Effector memory CD8-positive, alpha-beta T cell (primary cell): ENCODE data around the gene INO80B.
"Not testable (repeated sequence)": the region's sequence is repeated elsewhere in the genome, so short reads cannot be mapped to it uniquely, and the experiment has no call there.

Source experiments
- ATAC-seq: fragments of 150-1000 bp; cut with Tn5 transposase; replicated peaks from 2 replicates; pipeline ENCODE4 v1.10.0; 2021; ENCODE audit warnings: mild to moderate bottlenecking, moderate library complexity
- DNase-seq, 3 experiments: peaks; one replicate each; pipeline ENCODE4 v3.0.0; 2021
- H3K27ac Mint-ChIP-seq, 2 donors: one replicate each; pipeline ENCODE4 v1.8.0; 2022; ENCODE audit warnings: mild to moderate bottlenecking in 2 of 2, mixed read lengths in 2 of 2, moderate library complexity in 2 of 2
- H3K27me3 Mint-ChIP-seq, 2 donors: one replicate each; pipeline ENCODE4 v1.8.0; 2022; ENCODE audit warnings: mixed read lengths in 2 of 2
- H3K36me3 Mint-ChIP-seq: one replicate; pipeline ENCODE4 v1.8.0; 2022; ENCODE audit warnings: mild to moderate bottlenecking, moderate library complexity, mixed read lengths; ENCODE audit not compliant: insufficient read depth
- H3K4me1 Mint-ChIP-seq, 2 donors: one replicate each; pipeline ENCODE4 v1.8.0; 2022; ENCODE audit warnings: low read depth in 2 of 2, mixed read lengths in 2 of 2
- H3K4me3 Mint-ChIP-seq, 2 donors: one replicate each; pipeline ENCODE4 v1.8.0; 2022; ENCODE audit warnings: mild to moderate bottlenecking in 2 of 2, mixed read lengths in 2 of 2, moderate library complexity in 2 of 2
- H3K9me3 Mint-ChIP-seq, 2 donors: one replicate each; pipeline ENCODE4 v1.8.0; 2022; ENCODE audit warnings: mixed read lengths in 2 of 2

Gene INO80B

GRCh38 chr2:74420006-74420405, 34.9 kb upstream of the INO80B start:
- peaks cover 21 to 25% of the 10 kb centered on the region in 2 donors for H3K4me1 Mint-ChIP-seq
- no peaks in the 10 kb centered on the region for H3K9me3 Mint-ChIP-seq
- peak overlapping the region; percentile 95 to 98 for H3K27ac Mint-ChIP-seq
- no peak for DNase-seq
- ATAC-seq, result no peak
- no peaks in the 10 kb centered on the region for H3K27me3 Mint-ChIP-seq
- peaks cover 21% of the 10 kb centered on the region for H3K36me3 Mint-ChIP-seq
- H3K4me3 Mint-ChIP-seq, result peak overlapping the region in 1 of 2 donors; percentile 0

DNA sequence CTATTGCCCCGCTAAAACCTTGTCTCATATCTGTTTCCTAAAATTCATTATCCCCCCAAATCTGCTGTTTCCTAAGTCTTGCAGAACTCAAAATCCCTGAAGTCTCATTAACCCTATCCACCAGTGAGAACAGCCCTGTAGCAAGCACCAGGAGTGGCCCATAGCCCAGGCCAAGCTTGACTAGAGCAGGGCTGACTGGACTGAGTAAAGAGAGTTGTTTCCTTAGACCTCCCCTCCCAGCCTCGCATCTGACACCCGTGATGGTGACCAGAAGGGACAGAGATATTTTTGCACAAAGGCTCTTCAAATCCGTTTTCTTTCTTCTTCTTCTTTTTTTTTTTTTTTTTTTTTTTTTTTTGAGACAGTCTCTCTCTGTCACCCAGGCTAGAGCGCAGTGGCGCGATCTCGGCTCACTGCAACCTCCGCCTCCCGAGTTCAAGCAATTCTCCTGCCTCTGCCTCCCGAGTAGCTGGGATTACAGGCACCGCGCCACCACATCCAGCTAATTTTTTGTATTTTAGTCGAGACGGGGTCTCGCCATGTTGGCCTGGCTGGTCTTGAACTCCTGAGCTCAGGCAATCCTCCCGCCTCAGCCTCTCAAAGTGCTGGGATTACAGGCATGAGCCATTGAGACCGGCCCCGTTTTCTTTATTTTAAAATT, 34.3 kb upstream of the INO80B start:
- Mint-ChIP-seq H3K4me1 (peaks cover 19 to 25% of the 10 kb centered on the region in 2 donors), H3K36me3 (peaks cover 21% of the 10 kb centered on the region), H3K27ac (peak overlapping the region; percentile 95 to 98), H3K4me3 (peak overlapping the region; percentile 95 to 100)
- H3K27me3 Mint-ChIP-seq, DNase-seq, ATAC-seq, H3K9me3 Mint-ChIP-seq: not testable (repeated sequence)

GRCh38 chr2:74421221-74421870, 33.5 kb upstream of the INO80B start, which contains the start of the genes C2orf81 and WDR54:
Gene C2orf81, minus strand, starts transcription at chr2:74421619. Its CDS starts 59 bp downstream, at chr2:74421560.
Gene WDR54, plus strand, starts transcription at chr2:74421730. Its CDS starts 424 bp downstream, at chr2:74422154.
- H3K27me3 Mint-ChIP-seq, result no peaks in the 10 kb centered on the region
- H3K4me3 Mint-ChIP-seq, result peak within 1 kb of the TSS; percentile 95 to 100
- H3K27ac Mint-ChIP-seq, result peak within 1 kb of the TSS; percentile 95 to 98
- no peaks in the 10 kb centered on the region for H3K9me3 Mint-ChIP-seq
- H3K4me1 Mint-ChIP-seq, result peaks cover 19 to 25% of the 10 kb centered on the region in 2 donors
- peak; percentile 92 for ATAC-seq
- peaks cover 21% of the 10 kb centered on the region for H3K36me3 Mint-ChIP-seq
- peak; percentile 94 to 96 (median 94) for DNase-seq

DNA sequence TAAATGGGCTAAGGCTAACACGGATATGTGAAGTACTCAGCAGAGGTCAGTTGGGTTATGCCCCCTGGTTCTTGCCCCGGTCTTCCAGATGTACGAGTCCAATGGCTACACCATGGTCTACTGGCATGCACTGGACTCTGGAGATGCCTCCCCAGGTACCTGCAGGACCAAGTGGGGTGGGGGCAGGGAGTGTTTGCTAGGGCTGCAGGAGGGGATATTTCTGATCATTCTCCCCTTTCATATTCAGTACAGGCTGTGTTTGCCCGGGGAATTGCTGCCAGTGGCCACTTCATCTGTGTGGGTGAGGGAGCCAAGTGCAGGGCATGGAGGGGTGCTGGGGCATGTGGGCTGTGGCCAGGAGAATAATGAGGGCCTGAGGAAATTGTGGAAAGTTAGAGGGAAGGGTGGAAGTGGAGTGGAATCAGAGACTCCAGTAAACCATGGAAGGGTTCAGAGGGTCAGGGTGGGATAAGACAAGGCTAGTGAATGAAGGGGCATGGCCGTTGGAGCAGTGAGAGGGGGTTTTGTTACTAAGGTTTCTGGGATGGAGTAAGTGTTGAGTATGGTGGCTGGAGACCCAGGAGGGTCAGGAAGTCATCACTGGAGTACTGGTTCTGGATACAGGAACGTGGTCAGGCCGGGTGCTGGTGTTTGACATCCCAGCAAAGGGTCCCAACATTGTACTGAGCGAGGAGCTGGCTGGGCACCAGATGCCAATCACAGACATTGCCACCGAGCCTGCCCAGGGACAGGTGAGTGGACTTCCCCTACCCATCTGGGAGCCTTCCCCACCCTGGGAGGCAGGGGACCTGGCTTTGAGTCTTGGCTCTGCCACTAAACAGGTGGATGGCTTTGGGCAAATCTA, 31.4 kb upstream of the INO80B start:
- no peaks in the 10 kb centered on the region for H3K9me3 Mint-ChIP-seq
- ATAC-seq (no peak), DNase-seq (no peak)
- peak overlapping the region; percentile 95 to 100 for H3K4me3 Mint-ChIP-seq
- peaks cover 21% of the 10 kb centered on the region for H3K36me3 Mint-ChIP-seq
- H3K27ac Mint-ChIP-seq, result peak overlapping the region; percentile 95 to 98
- no peaks in the 10 kb centered on the region for H3K27me3 Mint-ChIP-seq
- peaks cover 19 to 25% of the 10 kb centered on the region in 2 donors for H3K4me1 Mint-ChIP-seq

DNA sequence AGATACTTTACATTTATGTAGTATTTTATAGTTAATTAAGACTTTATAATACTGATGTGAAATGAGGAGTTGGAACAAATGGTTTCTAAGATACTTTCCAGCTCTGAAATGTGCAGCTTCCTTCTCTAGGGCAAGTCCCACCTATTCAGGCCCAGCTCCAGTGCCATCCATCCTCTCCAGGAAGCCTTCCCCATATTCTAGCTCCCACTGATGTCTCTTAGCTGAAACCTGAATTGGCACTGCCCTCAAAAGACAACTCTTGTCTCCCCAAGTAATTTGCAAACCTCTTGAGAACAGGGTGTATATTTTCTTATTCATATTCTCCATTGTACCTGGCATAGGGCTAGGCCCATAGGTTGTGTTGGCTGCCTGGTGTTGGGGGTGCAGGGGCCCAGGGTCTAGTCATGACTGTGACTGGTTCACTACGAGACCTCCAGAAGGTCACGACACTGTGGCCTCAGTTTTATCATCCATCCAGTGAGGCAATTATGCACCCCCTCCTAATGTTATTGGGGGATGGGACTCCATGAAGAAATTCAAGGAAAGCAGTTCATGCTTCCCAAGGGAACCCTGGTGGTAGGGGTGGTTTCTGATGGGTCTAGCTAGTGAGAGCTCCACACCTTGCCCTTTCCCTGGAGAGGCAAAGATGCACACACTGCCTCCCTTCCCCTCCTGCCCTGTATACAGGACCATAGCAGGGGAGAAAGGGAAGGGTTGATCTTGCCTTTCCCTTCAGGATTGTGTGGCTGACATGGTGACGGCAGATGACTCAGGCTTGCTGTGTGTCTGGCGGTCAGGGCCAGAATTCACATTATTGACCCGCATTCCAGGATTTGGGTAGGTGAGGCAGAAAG, 30.5 kb upstream of the INO80B start:
- H3K4me1 Mint-ChIP-seq, result peaks cover 19 to 25% of the 10 kb centered on the region in 2 donors
- ATAC-seq (no peak), DNase-seq (no peak)
- peak overlapping the region in 1 of 2 donors; percentile 31 for H3K27ac Mint-ChIP-seq
- no peak overlapping the region for H3K4me3 Mint-ChIP-seq
- peaks cover 21% of the 10 kb centered on the region for H3K36me3 Mint-ChIP-seq
- no peaks in the 10 kb centered on the region for H3K27me3 Mint-ChIP-seq
- no peaks in the 10 kb centered on the region for H3K9me3 Mint-ChIP-seq

DNA sequence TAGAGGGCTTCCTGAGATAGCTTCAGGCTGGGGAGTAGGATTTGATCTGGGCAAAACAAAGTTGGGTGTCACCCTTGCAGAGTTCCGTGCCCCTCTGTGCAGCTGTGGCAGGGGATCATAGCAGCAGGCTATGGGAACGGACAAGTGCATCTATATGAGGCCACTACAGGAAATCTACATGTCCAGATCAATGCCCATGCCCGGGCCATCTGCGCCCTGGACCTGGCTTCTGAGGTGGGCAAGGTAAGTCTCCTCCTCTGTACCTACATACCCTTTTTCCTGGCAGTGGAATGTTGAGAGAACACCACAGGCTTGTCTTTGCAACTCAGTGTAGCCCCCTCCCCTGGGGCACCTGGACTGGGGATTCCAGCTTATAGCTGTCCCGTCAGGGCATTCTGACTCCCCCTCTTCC, 29.9 kb upstream of the INO80B start:
- no peak overlapping the region for H3K4me3 Mint-ChIP-seq
- no peaks in the 10 kb centered on the region for H3K9me3 Mint-ChIP-seq
- DNase-seq (no peak), ATAC-seq (no peak)
- H3K27me3 Mint-ChIP-seq, result no peaks in the 10 kb centered on the region
- H3K27ac Mint-ChIP-seq, result peak overlapping the region in 1 of 2 donors; percentile 31
- H3K36me3 Mint-ChIP-seq, result peaks cover 21% of the 10 kb centered on the region
- peaks cover 19 to 25% of the 10 kb centered on the region in 2 donors for H3K4me1 Mint-ChIP-seq

DNA sequence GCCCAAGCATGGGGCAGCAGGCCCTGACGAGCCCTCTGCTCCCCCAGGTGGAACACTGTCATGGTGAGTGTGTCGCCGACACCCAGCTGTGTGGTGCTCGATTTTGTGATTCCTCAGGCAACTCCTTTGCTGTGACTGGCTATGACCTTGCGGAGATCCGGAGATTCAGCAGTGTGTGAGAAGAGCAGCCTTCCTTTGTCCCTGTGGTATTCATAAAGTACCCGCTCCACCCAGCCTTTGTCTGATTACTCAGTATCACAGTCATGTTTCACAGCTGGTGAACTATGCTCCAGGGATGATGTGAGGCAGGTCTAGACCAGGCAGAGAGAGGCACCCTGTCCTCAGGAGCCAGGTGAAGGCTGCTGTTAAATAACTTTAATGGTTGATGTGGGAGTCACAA, 29.4 kb upstream of the INO80B start:
- DNase-seq (no peak), ATAC-seq (no peak)
- Mint-ChIP-seq H3K36me3 (peaks cover 21% of the 10 kb centered on the region), H3K27ac (peak overlapping the region in 1 of 2 donors; percentile 15), H3K9me3 (no peaks in the 10 kb centered on the region), H3K27me3 (no peaks in the 10 kb centered on the region), H3K4me1 (peaks cover 19 to 25% of the 10 kb centered on the region in 2 donors), H3K4me3 (no peak overlapping the region)

- Mint-ChIP-seq H3K9me3 (no peaks in the 10 kb centered on the region), H3K4me3 (no peak overlapping the region), H3K36me3 (peaks cover 18% of the 10 kb centered on the region), H3K27me3 (no peaks in the 10 kb centered on the region), H3K27ac (no peak overlapping the region), H3K4me1 (peaks cover 16 to 20% of the 10 kb centered on the region in 2 donors)
- ATAC-seq (no peak), DNase-seq (no peak)
These were observed 28.6 kb upstream of the INO80B start for GRCh38 chr2:74426181-74426758.

- Mint-ChIP-seq H3K4me1 (peaks cover 7 to 12% of the 10 kb centered on the region in 2 donors), H3K4me3 (no peak overlapping the region), H3K36me3 (peaks cover 5% of the 10 kb centered on the region), H3K27me3 (no peaks in the 10 kb centered on the region), H3K27ac (no peak overlapping the region), H3K9me3 (no peaks in the 10 kb centered on the region)
- no peak for DNase-seq
- ATAC-seq, result no peak
These were observed 27.3 kb upstream of the INO80B start for GRCh38 chr2:74427551-74427950.

DNA sequence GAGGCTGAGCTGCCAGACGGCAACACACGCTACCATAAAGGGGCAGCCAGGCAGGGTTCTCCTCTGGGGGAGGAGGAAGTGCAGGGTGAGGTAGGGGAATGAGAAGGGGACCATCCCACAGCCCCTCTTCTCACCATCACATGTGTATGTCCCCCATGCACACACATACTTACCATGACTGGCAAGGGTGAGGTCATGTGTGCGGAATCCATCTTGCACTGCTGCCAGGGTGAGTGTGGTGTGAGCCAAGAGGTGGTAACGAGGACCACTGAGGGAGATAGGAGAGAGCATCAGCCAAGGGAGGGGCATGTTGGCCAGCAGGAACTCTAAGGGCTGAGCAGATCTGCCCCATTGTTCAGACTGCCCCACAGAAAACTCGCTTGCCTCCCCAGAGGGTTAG, 26.2 kb upstream of the INO80B start:
- Mint-ChIP-seq H3K4me3 (no peak overlapping the region), H3K9me3 (no peaks in the 10 kb centered on the region), H3K36me3 (no peaks in the 10 kb centered on the region), H3K27ac (no peak overlapping the region), H3K4me1 (peaks cover 0 to 4% of the 10 kb centered on the region in 2 donors), H3K27me3 (no peaks in the 10 kb centered on the region)
- ATAC-seq (no peak), DNase-seq (no peak)

- peaks cover 0 to 3% of the 10 kb centered on the region in 2 donors for H3K4me1 Mint-ChIP-seq
- H3K27ac Mint-ChIP-seq, result peak overlapping the region; percentile 49 to 58
- H3K9me3 Mint-ChIP-seq, result no peaks in the 10 kb centered on the region
- H3K27me3 Mint-ChIP-seq, result no peaks in the 10 kb centered on the region
- ATAC-seq (no peak), DNase-seq (no peak)
- no peaks in the 10 kb centered on the region for H3K36me3 Mint-ChIP-seq
- H3K4me3 Mint-ChIP-seq, result no peak overlapping the region
These were observed 25.1 kb upstream of the INO80B start for GRCh38 chr2:74429487-74430451.
